Forelimb muscle (tissue), 1 donor: ENCODE data around the gene NEB. TPM values are rescaled to one million over a fixed set of nuclear protein-coding genes. Genes with fewer than 3 reads are reported as not detected.

ENCODE experiments used
- DNase-seq: peaks from one replicate; pipeline ENCODE4 v3.0.0-alpha.2; 2013; ENCODE audit warnings: low read depth
- polyA plus RNA-seq: library from polyadenylated mRNA; unstranded; fragments of 120-200 nt; gene quantifications from one replicate; pipeline ENCODE4 v1.2.1, GENCODE V29; 2013; ENCODE audit not compliant: insufficient read length

NEB gene
- polyA plus RNA-seq, 1 donor: 1,544 TPM

- DNase-seq: no peak
These were observed 252.0 kb downstream of the NEB start for GRCh38 chr2:151482171-151482725.

- DNase-seq: no peak
These were observed 252.5 kb downstream of the NEB start for GRCh38 chr2:151481744-151482143.

GRCh38 chr2:151478011-151478410 is 256.3 kb downstream of the NEB start:
- DNase-seq: no peak

- DNase-seq: no peak
These were observed 258.0 kb downstream of the NEB start for GRCh38 chr2:151476287-151476686.

- DNase-seq: no peak
These were observed 259.2 kb downstream of the NEB start for GRCh38 chr2:151475071-151475470.

GRCh38 chr2:151472966-151473365 is 261.3 kb downstream of the NEB start:
- DNase-seq: no peak

GRCh38 chr2:151470556-151470955 is 263.7 kb downstream of the NEB start:
- no peak for DNase-seq

- no peak for DNase-seq
These were observed 268.5 kb downstream of the NEB start for GRCh38 chr2:151465771-151466170.

- peak; percentile 31 for DNase-seq
These were observed 274.9 kb downstream of the NEB start for GRCh38 chr2:151459358-151459757.

- DNase-seq: no peak
These were observed 295.1 kb downstream of the NEB start for GRCh38 chr2:151439127-151439526.

GRCh38 chr2:151438506-151438905 is 295.8 kb downstream of the NEB start:
- DNase-seq: no peak

- peak; percentile 13 for DNase-seq
These were observed 296.6 kb downstream of the NEB start for GRCh38 chr2:151437630-151438029.

Other genes with a start within 250 kb of the NEB start
- gene ARL5A, start 93.9 kb upstream of the NEB start, polyA plus RNA-seq: 21.7 TPM